GM19397 (cell line): ENCODE measurements around the gene SMARCA2.
A peak's percentile ranks its signal among the peaks of the same experiment; 100 is the strongest.

Experiments
- ATAC-seq: cut with Tn5 transposase; IDR thresholded peaks from one replicate; pipeline ENCODE4 v1.9.1; 2021; ENCODE audit warnings: mild to moderate bottlenecking, moderate library complexity; ENCODE audit not compliant: unreplicated experiment

Gene SMARCA2

GRCh38 chr9:2014696-2015580 is at the start of gene SMARCA2:
SMARCA2 (plus strand) TSS chr9:2015347; CDS start chr9:2029023, 13,676 bp downstream.
- ATAC-seq: peak; percentile 82

DNA sequence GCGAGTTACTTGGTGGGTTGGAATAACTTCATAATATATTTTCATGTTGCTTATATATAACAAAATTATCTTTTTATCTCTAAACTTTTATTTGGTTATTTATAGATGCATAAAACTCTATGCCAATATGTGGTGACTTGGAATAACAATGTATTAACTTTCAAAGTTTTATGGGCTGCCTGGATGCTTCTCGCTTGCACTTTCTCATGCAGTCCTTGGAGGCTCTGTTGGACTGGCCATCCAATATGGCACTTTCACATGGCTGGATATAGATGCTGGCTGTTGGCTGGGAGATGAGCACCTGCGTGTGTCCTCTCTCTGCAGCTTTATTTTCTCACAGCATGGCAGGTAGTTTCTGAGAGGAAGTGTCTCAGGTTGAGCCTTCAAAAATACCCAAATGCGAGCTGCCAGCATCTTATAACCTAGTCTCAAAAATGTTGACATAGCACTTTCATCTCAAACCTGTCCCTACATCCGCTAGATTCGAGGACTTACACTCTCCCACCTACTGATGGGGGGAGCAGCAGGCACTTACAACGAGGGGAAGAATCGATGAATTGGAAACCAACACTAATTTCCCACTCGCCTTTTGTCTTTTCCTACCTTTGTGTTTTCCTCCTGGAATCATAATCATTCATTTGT is 48.3 kb upstream of the SMARCA2 start:
- no peak for ATAC-seq

DNA sequence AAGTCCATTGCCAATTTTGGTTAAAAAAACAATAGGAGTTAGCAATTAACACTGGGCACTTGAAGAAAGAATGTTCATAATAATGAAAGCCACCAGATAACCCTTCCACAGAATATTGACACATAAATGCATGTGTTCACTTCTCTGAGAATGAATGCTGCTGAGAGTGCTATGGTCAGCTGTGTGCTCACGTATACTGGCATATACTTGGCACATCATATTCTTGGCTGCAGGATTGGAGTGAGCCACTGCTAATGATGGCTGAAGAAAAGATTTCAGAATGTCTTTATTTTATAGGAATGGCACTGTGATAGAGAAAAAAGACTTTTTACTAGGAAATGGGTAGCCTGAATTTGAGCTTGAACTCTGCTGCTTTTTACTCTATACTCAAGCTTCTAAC is 46.0 kb upstream of the SMARCA2 start:
- no peak for ATAC-seq

DNA sequence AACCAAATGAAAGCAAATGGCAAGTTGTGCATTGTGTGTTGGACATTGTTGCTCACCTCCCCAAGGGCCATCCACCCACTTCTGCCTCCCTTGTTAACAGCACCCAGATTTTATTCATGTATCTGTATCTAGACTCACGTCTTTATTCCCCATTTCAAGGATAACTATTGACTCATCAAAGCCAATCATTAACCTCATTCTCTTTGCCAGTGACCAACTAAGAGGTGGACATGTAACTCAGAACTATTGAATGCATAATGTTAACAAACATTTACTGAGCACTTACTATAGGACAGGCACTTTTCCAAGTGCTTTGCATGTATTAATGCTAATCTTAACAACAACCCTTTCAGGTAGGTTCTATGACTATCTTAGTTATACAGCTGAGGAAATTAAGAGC is 45.2 kb upstream of the SMARCA2 start:
- ATAC-seq: no peak

GRCh38 chr9:1972672-1973071 is 42.5 kb upstream of the SMARCA2 start:
- ATAC-seq: no peak

GRCh38 chr9:1977026-1977425 is 38.1 kb upstream of the SMARCA2 start:
- no peak for ATAC-seq

DNA sequence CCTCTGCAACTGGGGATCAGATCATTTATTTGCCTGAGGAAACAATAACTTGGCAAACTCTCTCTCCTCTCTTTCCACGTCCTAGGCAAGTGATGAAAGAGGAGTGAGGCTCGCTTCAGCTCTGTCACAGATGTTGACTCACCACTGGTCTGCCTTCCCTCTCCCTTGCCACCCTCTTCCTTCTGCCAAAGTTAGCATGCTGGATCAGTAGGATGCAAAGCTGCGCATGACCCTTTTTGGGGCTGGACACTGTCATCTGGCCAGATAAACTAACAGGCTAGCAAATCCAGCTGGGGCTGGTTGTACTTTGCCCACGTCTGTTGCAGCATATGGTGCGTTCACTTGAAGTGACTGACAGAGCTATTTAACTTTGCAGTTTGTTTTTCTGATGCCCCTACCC is 36.2 kb upstream of the SMARCA2 start:
- ATAC-seq: no peak

DNA sequence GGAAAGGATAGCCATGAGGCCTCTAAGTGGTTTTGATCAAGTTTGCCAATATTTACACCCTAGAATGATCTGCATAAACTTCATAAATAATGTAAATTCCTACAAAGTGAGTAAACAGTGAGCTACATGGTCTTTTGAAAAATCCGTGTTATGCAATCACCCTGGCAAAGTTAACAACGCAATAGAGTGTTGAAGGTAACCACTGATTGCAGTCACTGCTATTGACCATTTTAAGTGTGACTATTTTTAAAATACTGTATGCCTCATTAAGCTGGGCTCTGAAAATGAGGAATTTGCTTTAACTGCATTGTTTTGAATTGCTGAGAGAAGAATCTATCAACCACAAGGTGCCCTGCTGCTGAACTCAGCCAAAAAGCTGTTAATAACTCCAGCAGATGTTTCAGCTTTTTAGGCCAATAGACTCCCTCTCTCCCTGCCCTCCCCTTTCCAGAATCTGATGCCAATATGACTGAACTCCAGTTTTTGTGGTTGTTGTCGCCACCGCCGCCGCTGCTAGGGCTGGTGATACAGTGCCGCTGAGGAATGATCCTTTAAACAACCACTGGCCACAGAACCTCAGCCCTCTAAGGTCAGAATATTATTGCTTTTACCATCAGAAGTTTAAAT is 35.3 kb upstream of the SMARCA2 start:
- no peak for ATAC-seq

- ATAC-seq: no peak
Measured at GRCh38 chr9:1980387-1980786, 34.8 kb upstream of the SMARCA2 start.

- ATAC-seq: no peak
Measured at GRCh38 chr9:1982074-1982473, 33.1 kb upstream of the SMARCA2 start.

GRCh38 chr9:1986341-1986740 is 28.8 kb upstream of the SMARCA2 start:
- ATAC-seq: no peak

DNA sequence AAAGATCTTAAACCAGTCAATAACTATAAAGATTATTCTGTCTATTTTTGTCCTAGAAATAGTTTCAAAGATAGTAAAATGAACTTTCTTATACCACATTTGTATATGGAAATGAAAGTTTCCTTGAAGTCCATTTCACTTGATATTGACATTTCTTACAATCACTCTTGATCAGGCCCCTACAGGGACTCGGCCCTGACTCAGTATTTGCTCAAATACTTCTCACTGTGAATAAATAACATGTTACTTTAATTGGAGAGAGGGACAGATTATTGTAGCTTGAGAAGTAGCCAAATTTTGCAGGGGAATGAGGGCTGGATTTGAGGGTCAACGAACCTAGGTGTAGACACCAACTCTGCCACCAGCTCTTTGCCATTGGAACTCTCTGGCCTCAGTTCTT is 25.6 kb upstream of the SMARCA2 start:
- no peak for ATAC-seq

DNA sequence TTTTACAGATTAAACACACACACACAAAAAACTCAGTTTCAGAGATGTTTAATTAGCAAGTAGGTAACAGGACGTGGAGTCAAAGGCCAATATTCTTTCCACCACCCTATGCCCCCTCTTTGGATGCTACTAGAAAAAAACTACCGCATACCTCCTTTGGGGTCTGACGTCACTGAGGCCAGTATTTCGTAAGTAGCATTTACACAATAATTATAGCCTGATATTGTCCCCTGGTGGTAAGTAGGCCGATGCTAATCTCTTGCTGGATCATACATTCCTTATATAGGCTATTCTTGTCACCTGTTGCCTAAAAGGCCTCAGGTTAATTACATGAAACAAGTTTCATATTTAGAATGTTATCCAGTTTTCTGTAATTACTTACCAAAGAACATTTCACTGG is 21.0 kb upstream of the SMARCA2 start:
- no peak for ATAC-seq

DNA sequence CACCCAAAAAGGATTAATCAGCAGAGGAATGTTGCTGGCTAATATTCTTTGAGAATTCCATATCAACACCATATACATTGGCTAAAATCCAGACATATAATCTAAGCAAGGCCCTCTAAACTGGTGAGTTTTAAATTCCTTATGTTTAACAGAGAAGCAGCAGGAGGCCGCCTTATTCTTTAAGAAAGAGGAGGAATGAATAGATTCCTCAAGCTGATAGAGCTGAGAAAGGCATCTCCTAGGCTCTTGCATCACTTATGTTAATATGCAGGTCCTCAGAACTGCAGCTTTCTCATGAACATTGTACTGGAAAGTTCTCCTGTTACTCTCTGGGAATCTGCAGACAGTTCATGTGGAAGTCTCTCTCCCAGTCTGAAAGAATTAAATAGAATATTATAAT is 20.1 kb upstream of the SMARCA2 start:
- no peak for ATAC-seq

- no peak for ATAC-seq
Measured at GRCh38 chr9:1996156-1996555, 19.0 kb upstream of the SMARCA2 start.

GRCh38 chr9:1997646-1998045 is 17.5 kb upstream of the SMARCA2 start:
- no peak for ATAC-seq

DNA sequence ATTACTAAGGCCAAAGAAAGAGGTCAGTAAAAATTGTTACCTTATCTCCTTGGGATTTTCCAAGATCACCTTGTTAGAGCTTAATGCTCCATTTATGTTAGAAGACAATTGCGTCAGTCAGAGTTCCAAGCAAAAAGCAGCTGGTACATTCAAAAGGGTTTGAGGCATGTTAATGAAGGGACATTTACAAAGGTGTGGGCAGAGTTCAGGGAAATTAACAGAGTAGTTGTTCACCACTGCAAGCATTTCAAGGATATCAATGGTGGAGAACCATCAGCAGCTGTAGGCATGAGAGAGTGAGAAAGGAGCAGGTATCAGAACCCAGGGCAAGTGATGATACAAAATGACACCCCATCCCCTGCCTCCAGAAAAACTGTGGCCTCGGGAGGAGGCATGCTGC is 17.0 kb upstream of the SMARCA2 start:
- ATAC-seq: no peak

DNA sequence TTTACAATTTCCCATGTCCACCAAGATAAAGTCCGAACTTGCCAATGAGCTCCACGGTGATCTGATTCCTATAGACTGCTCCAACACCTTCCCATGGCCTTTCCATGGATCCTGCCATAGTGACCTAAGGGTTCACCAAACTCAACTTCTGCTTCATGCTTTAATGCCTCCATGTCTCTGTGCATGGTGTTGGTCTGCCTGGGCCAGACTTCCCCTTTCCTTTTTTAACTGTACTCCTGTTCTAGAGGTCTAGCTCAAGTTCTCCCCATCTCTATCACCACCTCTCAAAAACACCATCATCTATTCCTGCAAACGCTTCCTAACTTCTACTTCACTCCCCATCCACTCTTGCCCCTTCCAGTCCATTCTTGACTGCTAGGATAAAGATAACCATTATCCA is 14.8 kb upstream of the SMARCA2 start:
- ATAC-seq: no peak

DNA sequence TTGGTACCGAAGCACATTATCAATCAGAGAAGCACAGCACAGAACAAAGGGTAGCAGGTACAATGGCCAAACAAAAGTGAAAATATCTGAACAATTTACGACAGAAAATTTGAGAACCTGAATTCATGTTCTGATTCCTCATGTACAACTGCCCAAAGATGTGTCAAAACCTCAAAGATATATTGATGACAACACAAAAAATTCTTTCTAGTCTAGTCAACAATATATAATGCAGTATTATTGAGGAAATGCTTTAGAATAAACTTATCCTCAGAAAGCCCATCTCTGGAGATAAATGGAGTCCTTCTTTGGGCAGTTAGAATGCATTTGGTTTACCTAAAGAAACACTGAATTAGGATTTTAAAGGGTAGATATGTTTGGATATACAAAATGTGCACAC is 6.8 kb upstream of the SMARCA2 start:
- ATAC-seq: no peak

- no peak for ATAC-seq
Measured at GRCh38 chr9:2012347-2012746, 2.8 kb upstream of the SMARCA2 start.

DNA sequence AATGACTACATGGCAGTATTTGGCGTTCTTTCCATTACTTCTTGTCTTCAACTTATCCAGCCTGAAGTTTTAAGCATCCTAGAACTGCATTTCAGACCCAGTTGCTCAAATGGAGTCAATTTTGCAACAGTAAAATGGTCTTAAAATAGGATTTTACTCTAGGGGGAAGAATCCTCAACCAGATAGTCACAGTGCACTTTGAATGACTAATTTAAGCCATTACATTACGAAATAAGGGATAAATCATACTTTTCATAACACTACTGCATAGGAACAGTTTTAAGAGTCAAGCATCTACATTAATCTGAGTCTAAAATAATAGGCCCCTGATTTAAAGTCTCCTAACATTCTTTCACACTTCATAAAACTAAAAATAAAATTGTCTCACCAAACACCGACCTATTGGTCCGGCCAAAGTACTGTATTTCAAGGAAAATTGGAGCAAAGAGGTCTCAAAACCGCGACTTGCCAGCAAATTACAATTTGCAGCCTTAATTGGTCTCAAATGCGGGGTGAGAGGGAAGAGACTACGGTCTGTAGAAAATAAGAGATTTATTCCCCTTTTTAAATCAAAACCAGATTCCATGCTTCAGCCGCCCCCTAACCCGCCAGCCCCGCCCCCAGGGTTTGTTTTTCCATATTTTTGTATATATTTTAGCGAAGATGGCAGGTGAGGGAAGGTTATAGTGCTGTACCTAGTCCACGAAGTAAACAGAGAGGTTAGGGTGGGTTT is 1.2 kb upstream of the SMARCA2 start:
- ATAC-seq: no peak
